PC-3 (cell line): ENCODE measurements around the gene FBXL13. TPM values are rescaled to one million over a fixed set of nuclear protein-coding genes. Genes with fewer than 3 reads are reported as not detected.
A peak's percentile ranks its signal among the peaks of the same experiment; 100 is the strongest.

Experiments
- ATAC-seq: fragments of 200-7000 bp; cut with Tn5 transposase; 2 replicates; pipeline ENCODE4 v1.9.1; 2020; ENCODE audit warnings: mild to moderate bottlenecking, moderate library complexity
- Bru-seq: library from RNA; stranded (reverse); fragments of 400-500 nt; gene quantifications from one replicate; lab custom pipeline; 2021; lab: Mats Ljungman, UMichigan
- BruChase-seq, 2 experiments: library from RNA; stranded (reverse); fragments of 400-500 nt; gene quantifications; one replicate each; lab custom pipeline; 2021; lab: Mats Ljungman, UMichigan
- BruUV-seq: library from RNA; stranded (reverse); fragments of 400-500 nt; replicated peaks from 2 replicates; lab custom pipeline; 2021; lab: Mats Ljungman, UMichigan
- CTCF ChIA-PET: fragments of 300-600 bp; sonication (Branson Sonifier 250); formaldehyde crosslinking; loops from one replicate; lab custom pipeline; 2022; ENCODE audit warnings: antibody characterized with exemption; lab: Charles Lee
- POLR2A ChIA-PET: fragments of 300-600 bp; sonication (Branson Sonifier 250); formaldehyde crosslinking; loops from one replicate; lab custom pipeline; 2022; ENCODE audit warnings: antibody characterized with exemption; ENCODE audit not compliant: unreplicated experiment; lab: Charles Lee
- DNase-seq: peaks from one replicate; pipeline ENCODE4 v3.0.0-alpha.2; 2015
- H2AFZ ChIP-seq: fragments of 300-600 bp; sonication (generic); 2 replicates; pipeline ENCODE4 v1.6.0; 2016; ENCODE audit warnings: antibody characterized with exemption, low read length
- H3F3A ChIP-seq: fragments of 300-600 bp; sonication (generic); one replicate; pipeline ENCODE4 v1.6.0; 2017; ENCODE audit warnings: antibody characterized with exemption, low read length, control low read depth, mild to moderate bottlenecking; ENCODE audit not compliant: unreplicated experiment
- H3K27ac ChIP-seq: fragments of 300-600 bp; sonication (generic); 2 replicates; pipeline ENCODE4 v1.5.1; 2016; ENCODE audit warnings: mild to moderate bottlenecking, low read length
- H3K27me3 ChIP-seq: fragments of 300-600 bp; sonication (generic); 2 replicates; pipeline ENCODE4 v1.6.1; 2016; ENCODE audit warnings: low read length, mixed read lengths
- H3K36me3 ChIP-seq: fragments of 300-600 bp; sonication (generic); 2 replicates; pipeline ENCODE4 v1.6.1; 2016; ENCODE audit warnings: low read depth, mixed run types, low read length, mixed read lengths
- H3K4me1 ChIP-seq: fragments of 300-600 bp; sonication (generic); 2 replicates; pipeline ENCODE4 v1.5.1; 2016; ENCODE audit warnings: low read length; ENCODE audit not compliant: insufficient read depth
- H3K4me2 ChIP-seq: fragments of 300-600 bp; sonication (generic); 2 replicates; pipeline ENCODE4 v1.6.0; 2016; ENCODE audit warnings: low read length
- H3K4me3 ChIP-seq: fragments of 300-600 bp; sonication (generic); 2 replicates; pipeline ENCODE4 v1.5.1; 2016; ENCODE audit warnings: mild to moderate bottlenecking, low read length, mixed read lengths
- H3K79me2 ChIP-seq: fragments of 300-600 bp; sonication (generic); 2 replicates; pipeline ENCODE4 v1.6.1; 2017; ENCODE audit warnings: low read length, mixed read lengths
- H3K9ac ChIP-seq: fragments of 300-600 bp; sonication (generic); 2 replicates; pipeline ENCODE4 v1.6.0; 2016; ENCODE audit warnings: mild to moderate bottlenecking, low read length
- H3K9me2 ChIP-seq: fragments of 300-600 bp; sonication (generic); replicated peaks from 2 replicates; pipeline ENCODE4 v1.6.1; 2016; ENCODE audit warnings: mixed run types, low read length, mixed read lengths
- H3K9me3 ChIP-seq: fragments of 300-600 bp; sonication (generic); 2 replicates; pipeline ENCODE4 v1.6.1; 2016; ENCODE audit warnings: low read length, mixed read lengths
- H4K20me1 ChIP-seq: fragments of 300-600 bp; sonication (generic); 2 replicates; pipeline ENCODE4 v1.6.1; 2016; ENCODE audit warnings: low read length, mixed read lengths
- EZH2 ChIP-seq: fragments of 300-600 bp; sonication (generic); IDR thresholded peaks from one replicate; pipeline ENCODE4 v1.6.1; 2017; ENCODE audit warnings: antibody characterized with exemption, mild to moderate bottlenecking, low read length; ENCODE audit not compliant: unreplicated experiment
- EZH2phosphoT487 ChIP-seq: fragments of 300-600 bp; sonication (generic); IDR thresholded peaks from 2 replicates; pipeline ENCODE4 v1.6.1; 2018; ENCODE audit warnings: mild to moderate bottlenecking, antibody characterized with exemption, low read length, borderline replicate concordance
- intact Hi-C: fragments of 100-400 bp; cut with micrococcal nuclease; formaldehyde crosslinking; loops from 2 replicates; pipeline ENCODE4 v1.9.0; 2023
- long read RNA-seq: library from polyadenylated mRNA; unstranded; transcript quantifications from one replicate; pipeline ENCODE4 v2.0.0, GENCODE V29; 2021; ENCODE audit not compliant: unreplicated experiment
- total RNA-seq: library from RNA; depleted of rRNA; stranded (reverse); fragments of >200 nt; gene quantifications from 2 replicates; pipeline ENCODE4 v1.2.3, GENCODE V29; 2014; rRNA removed
- TF ChIP-seq, protein P1 (sequence below): fragments of 300-600 bp; sonication (generic); conservative IDR thresholded peaks from 2 replicates; pipeline ENCODE4 v1.5.1; 2017; ENCODE audit warnings: antibody characterized with exemption, low read depth, mild to moderate bottlenecking, low read length

Gene FBXL13
- 1.1 TPM in 1 of 2 replicates, not detected in the other for total RNA-seq
- Bru-seq, nascent RNA: percentile 35 among the genes with signal in this experiment
- percentile 34 among the genes with signal in this experiment for BruChase-seq, experiment 1, labeled RNA remaining after a 6-hour chase
- percentile 42 among the genes with signal in this experiment for BruChase-seq, experiment 2, labeled RNA remaining after a 2-hour chase
- long read RNA-seq, partial matches to known transcripts: 2 of 10 reads
- long read RNA-seq, other reads (novel, unspliced or antisense): 7 of 10 reads

- BruUV-seq: no TSS peak
- no peaks in the 10 kb centered on the region for H4K20me1 ChIP-seq
- H3K9me3 ChIP-seq: no peaks in the 10 kb centered on the region
- H3K36me3 ChIP-seq: no peaks in the 10 kb centered on the region; the same call in 1 of the 2 replicates
- peaks cover 44% of the 10 kb centered on the region for H3K79me2 ChIP-seq
- peak within 1 kb of the TSS; percentile 59 for H3K27ac ChIP-seq
- CTCF ChIA-PET: interaction anchor here (0.5 to 2.5 kb wide), 6 partner anchors 13 to 326 kb away, joined by 3 to 9 read pairs (median 3); partner anchors contain the start of gene FAM185A
- no peaks in the 10 kb centered on the region for H3K27me3 ChIP-seq
- peaks cover 12% of the 10 kb centered on the region; the same call in 1 of the 2 replicates for H3K4me1 ChIP-seq
- H3K4me2 ChIP-seq: peak within 1 kb of the TSS; percentile 90
- ATAC-seq (peak; percentile 82), DNase-seq (peak; percentile 85)
- H2AFZ ChIP-seq: peak within 1 kb of the TSS; percentile 99
- H3F3A ChIP-seq: no peaks in the 10 kb centered on the region
- H3K4me3 ChIP-seq: peak within 1 kb of the TSS; percentile 98
- H3K9me2 ChIP-seq: no peaks in the 10 kb centered on the region
- POLR2A ChIA-PET: interaction anchor here (0.7 to 1.0 kb wide), 4 partner anchors 67 to 326 kb away, joined by 3 to 5 read pairs (median 4); no protein-coding TSS in a partner anchor
- no peak for TF ChIP-seq EZH2phosphoT487
- peak within 1 kb of the TSS; percentile 81 for H3K9ac ChIP-seq
- intact Hi-C loops: loop anchor here (2.0 kb wide), 1 partner anchor 68 kb away; no protein-coding TSS in a partner anchor
Measured at GRCh38 chr7:103074519-103075336, at the start of gene FBXL13, which contains the start of gene ARMC10. TSS of gene FBXL13 (minus strand) at chr7:103074796. TSS of gene ARMC10 (plus strand) at chr7:103075140. CDS start at chr7:103075273, 133 bp downstream.

DNA sequence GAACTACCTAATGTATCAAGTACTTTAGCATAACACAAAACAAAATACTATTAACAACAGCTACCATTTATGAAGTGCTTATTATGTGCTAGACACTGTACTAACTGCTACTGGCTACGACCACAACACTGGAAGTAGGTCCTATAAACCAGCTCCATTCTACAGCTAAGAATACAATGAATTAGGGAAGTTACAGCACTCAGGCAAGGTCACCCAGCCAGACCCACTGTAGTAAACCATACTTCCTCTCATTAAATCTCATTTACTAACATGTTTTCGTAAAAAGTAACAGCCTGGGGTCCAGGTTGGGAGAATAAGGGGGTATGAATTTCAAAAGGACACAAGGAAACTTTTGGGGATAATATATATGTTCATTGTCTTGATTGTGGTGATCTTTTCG lies 48.9 kb upstream of the FBXL13 start:
- intact Hi-C loops: no loop called here
- Histone ChIP-seq H3K9me2 (no peaks in the 10 kb centered on the region), H3F3A (no peaks in the 10 kb centered on the region), H3K4me2 (no peak overlapping the region), H3K4me1 (no peaks in the 10 kb centered on the region; the same call in 1 of the 2 replicates), H3K36me3 (peaks cover 20% of the 10 kb centered on the region), H4K20me1 (no peaks in the 10 kb centered on the region), H3K27me3 (no peaks in the 10 kb centered on the region), H3K4me3 (no peak overlapping the region), H3K79me2 (no peaks in the 10 kb centered on the region), H3K27ac (no peak overlapping the region), H3K9me3 (no peaks in the 10 kb centered on the region), H3K9ac (no peak overlapping the region), H2AFZ (no peak overlapping the region)
- POLR2A ChIA-PET: no interaction called here
- BruUV-seq: no TSS peak
- TF ChIP-seq EZH2phosphoT487 (no peak), EZH2 (no peak)
- TF ChIP-seq, protein P1, sequence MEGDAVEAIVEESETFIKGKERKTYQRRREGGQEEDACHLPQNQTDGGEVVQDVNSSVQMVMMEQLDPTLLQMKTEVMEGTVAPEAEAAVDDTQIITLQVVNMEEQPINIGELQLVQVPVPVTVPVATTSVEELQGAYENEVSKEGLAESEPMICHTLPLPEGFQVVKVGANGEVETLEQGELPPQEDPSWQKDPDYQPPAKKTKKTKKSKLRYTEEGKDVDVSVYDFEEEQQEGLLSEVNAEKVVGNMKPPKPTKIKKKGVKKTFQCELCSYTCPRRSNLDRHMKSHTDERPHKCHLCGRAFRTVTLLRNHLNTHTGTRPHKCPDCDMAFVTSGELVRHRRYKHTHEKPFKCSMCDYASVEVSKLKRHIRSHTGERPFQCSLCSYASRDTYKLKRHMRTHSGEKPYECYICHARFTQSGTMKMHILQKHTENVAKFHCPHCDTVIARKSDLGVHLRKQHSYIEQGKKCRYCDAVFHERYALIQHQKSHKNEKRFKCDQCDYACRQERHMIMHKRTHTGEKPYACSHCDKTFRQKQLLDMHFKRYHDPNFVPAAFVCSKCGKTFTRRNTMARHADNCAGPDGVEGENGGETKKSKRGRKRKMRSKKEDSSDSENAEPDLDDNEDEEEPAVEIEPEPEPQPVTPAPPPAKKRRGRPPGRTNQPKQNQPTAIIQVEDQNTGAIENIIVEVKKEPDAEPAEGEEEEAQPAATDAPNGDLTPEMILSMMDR: no peak
- ATAC-seq (no peak), DNase-seq (no peak)
- CTCF ChIA-PET: no interaction called here

DNA sequence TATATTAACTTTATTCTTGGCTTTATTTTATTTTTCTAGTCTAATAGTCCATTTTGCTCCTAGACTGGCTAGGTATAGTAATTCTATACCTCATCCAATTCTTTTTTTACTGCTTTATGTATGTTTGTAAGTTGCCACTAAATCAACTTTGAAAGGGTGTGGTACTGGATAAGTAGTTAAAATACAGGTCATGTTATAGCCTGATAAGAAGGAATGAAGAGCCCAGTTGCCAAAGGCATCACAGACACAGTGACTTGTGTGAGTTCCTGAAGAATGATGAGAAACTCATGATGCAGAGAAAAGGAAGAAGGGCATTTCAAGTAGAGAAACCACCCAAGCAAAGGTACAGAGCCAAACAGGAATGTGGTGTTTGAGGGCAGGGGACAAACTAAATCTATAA lies 47.0 kb upstream of the FBXL13 start:
- H3K27me3 ChIP-seq: no peaks in the 10 kb centered on the region
- H3K9me2 ChIP-seq: no peaks in the 10 kb centered on the region
- no peak overlapping the region for H2AFZ ChIP-seq
- no peak for TF ChIP-seq EZH2
- TF ChIP-seq, protein P1: no peak
- TF ChIP-seq EZH2phosphoT487: no peak
- peaks cover 13% of the 10 kb centered on the region for H3K36me3 ChIP-seq
- no peak overlapping the region for H3K4me3 ChIP-seq
- no peak overlapping the region for H3K9ac ChIP-seq
- BruUV-seq: no TSS peak
- H3F3A ChIP-seq: no peaks in the 10 kb centered on the region
- intact Hi-C loops: no loop called here
- no peaks in the 10 kb centered on the region; the same call in 1 of the 2 replicates for H3K4me1 ChIP-seq
- DNase-seq (no peak), ATAC-seq (peak; percentile 72)
- H3K27ac ChIP-seq: no peak overlapping the region
- CTCF ChIA-PET: no interaction called here
- no peaks in the 10 kb centered on the region for H3K9me3 ChIP-seq
- H4K20me1 ChIP-seq: no peaks in the 10 kb centered on the region
- POLR2A ChIA-PET: no interaction called here
- H3K4me2 ChIP-seq: no peak overlapping the region
- H3K79me2 ChIP-seq: no peaks in the 10 kb centered on the region
